ENCODE results near the gene PPP1R18.
"Not testable (repeated sequence)": the region's sequence is repeated elsewhere in the genome, so short reads cannot be mapped to it uniquely, and the experiment has no call there.

PPP1R18 gene

GRCh38 chr6:30686009-30686907 is at the start of gene PPP1R18:
Gene PPP1R18, minus strand, starts transcription at chr6:30686645. Its CDS starts 627 bp downstream, at chr6:30686018.
- peak; percentile 77 for DNase-seq

- DNase-seq: no peak
Measured at GRCh38 chr6:30735668-30736314, 49.3 kb upstream of the PPP1R18 start.

- no peak for DNase-seq
Measured at GRCh38 chr6:30732237-30732943, 45.9 kb upstream of the PPP1R18 start.

- peak; percentile 97 for DNase-seq
Measured at GRCh38 chr6:30730601-30731435, 44.4 kb upstream of the PPP1R18 start.

- DNase-seq: peak; percentile 31
Measured at GRCh38 chr6:30727920-30728553, 41.6 kb upstream of the PPP1R18 start.

GRCh38 chr6:30726506-30727413 is 40.3 kb upstream of the PPP1R18 start:
- DNase-seq: no peak

GRCh38 chr6:30725713-30726505 is 39.5 kb upstream of the PPP1R18 start:
- peak; percentile 61 for DNase-seq

GRCh38 chr6:30724906-30725667 is 38.6 kb upstream of the PPP1R18 start:
- peak; percentile 47 for DNase-seq

- not testable (repeated sequence) for DNase-seq
Measured at GRCh38 chr6:30723843-30724741, 37.6 kb upstream of the PPP1R18 start.

- DNase-seq: not testable (repeated sequence)
Measured at GRCh38 chr6:30723159-30723842, 36.9 kb upstream of the PPP1R18 start.

- peak; percentile 89 for DNase-seq
Measured at GRCh38 chr6:30722280-30723112, 36.1 kb upstream of the PPP1R18 start.

- DNase-seq: not testable (repeated sequence)
Measured at GRCh38 chr6:30722025-30722279, 35.5 kb upstream of the PPP1R18 start.

GRCh38 chr6:30721198-30722024 is 35.0 kb upstream of the PPP1R18 start:
- DNase-seq: peak; percentile 96

- peak; percentile 92 for DNase-seq
Measured at GRCh38 chr6:30720738-30721197, 34.3 kb upstream of the PPP1R18 start.

All from DMS53 (cell line).